ENCODE measurements around the gene PCBP2.

DNA sequence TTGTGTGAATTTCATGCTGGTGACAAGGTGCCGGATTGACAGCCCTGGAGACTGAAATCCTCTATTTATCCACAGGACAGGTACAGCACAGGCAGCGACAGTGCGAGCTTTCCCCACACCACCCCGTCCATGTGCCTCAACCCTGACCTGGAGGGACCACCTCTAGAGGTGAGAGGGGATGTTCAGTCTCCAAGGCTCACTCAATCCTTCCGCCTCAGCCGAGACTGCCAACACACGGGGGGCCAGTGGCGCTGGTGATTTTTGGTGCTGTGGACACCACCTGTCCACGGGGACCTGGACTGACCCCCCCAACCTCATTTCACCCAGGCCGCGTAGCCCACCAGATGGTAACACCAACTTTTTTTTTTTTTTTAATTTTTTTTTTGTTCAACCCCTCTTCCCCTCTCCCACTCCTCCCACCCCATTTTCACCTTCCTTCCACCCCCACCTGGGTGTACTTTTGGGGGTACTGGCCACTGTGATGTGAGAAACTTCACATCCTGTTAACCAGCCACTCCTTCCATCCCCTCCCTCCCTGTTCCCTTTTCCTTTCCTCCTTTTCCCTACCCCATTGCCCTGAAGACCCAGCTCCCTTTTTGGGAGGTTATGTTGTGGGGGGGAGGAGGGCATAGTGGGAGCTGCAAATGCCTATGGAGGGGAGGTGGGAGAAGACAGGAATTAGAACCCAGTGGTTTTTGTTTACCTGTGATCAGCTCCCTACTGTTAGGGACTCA is 12.9 kb downstream of the PCBP2 start:
- TF ChIP-seq, protein P1, sequence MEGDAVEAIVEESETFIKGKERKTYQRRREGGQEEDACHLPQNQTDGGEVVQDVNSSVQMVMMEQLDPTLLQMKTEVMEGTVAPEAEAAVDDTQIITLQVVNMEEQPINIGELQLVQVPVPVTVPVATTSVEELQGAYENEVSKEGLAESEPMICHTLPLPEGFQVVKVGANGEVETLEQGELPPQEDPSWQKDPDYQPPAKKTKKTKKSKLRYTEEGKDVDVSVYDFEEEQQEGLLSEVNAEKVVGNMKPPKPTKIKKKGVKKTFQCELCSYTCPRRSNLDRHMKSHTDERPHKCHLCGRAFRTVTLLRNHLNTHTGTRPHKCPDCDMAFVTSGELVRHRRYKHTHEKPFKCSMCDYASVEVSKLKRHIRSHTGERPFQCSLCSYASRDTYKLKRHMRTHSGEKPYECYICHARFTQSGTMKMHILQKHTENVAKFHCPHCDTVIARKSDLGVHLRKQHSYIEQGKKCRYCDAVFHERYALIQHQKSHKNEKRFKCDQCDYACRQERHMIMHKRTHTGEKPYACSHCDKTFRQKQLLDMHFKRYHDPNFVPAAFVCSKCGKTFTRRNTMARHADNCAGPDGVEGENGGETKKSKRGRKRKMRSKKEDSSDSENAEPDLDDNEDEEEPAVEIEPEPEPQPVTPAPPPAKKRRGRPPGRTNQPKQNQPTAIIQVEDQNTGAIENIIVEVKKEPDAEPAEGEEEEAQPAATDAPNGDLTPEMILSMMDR (IDR thresholded peaks at IDR 0.05) = no peak
- TF ChIP-seq POLR2AphosphoS5 (IDR thresholded peaks at IDR 0.05) = no peak

All from esophagus muscularis mucosa (tissue), 3 donors.